ENCODE results near the gene DERL3.

DERL3 gene

GRCh38 chr22:23835484-23836144 is 3.2 kb downstream of the DERL3 start (continued):
- no peak for TF ChIP-seq RBAK (tag by site-specific recombination; IDR thresholded peaks at IDR 0.05)
- TF ChIP-seq ZNF280C (tag by site-specific recombination; IDR thresholded peaks at IDR 0.05): no peak
- TF ChIP-seq ZNF529 (tag by site-specific recombination; IDR thresholded peaks at IDR 0.05; ENCODE audit: insufficient replicate concordance): no peak
- TF ChIP-seq MYNN (tag by site-specific recombination; IDR thresholded peaks at IDR 0.05; ENCODE audit: borderline replicate concordance): no peak
- TF ChIP-seq ZNF558 (tag by site-specific recombination; IDR thresholded peaks at IDR 0.05): no peak
- TF ChIP-seq SP2 (tag by site-specific recombination; IDR thresholded peaks at IDR 0.05): no peak

DNA sequence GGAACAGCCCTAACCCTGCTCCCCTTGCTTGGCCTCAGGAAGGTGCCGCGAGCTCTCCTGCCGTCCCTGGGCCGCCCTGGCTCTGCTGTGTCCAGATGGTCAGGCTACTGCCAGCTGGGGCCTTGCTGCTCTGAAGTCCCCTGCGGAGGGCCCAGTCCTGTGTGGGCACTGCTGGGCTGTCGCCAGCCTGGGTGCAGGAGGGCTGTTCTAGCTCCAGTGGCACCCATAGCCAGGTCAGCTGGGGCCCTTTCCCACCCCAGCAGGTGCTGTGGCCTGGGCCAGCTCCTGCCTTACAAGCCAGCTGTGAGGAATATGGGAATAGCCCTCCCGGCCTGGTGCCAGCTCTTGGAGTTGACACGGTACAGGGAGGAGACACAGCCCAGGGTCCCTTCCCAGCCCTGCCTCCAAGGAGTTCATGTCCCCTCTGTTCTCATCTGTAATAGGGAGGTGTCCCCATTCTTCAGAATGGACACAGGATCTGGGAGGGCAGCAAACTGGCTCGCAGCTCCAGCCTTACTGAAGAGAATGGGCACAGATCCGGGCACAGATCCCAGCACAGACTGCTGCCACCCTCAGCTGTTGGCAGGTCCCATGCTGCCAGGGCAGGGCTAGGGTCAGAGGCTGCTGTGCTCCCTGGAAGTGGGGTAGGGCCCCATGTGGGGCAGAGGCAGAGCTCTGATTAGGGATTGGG is 3.9 kb downstream of the DERL3 start:
- TF ChIP-seq ZNF341 (tag by site-specific recombination; IDR thresholded peaks at IDR 0.05; ENCODE audit: low read depth): 0 out of 2 replicates have a peak, but pooled peaks have one; percentile 11
- TF ChIP-seq ZIC2 (tag by site-specific recombination; IDR thresholded peaks at IDR 0.05): peak; percentile 19; the same call in 1 of the 2 replicates
- TF ChIP-seq ZBTB6 (tag by site-specific recombination; IDR thresholded peaks at IDR 0.05): no peak
- Histone ChIP-seq H3K9me3 (ENCODE audit: control insufficient read depth, insufficient read depth, low read depth, low read length) (no peaks in the 10 kb centered on the region), H3K36me3 (ENCODE audit: control insufficient read depth in 2 of 2, insufficient read depth in 1 of 2, low read length in 2 of 2) (peaks cover under 1 to 68% of the 10 kb centered on the region in 2 experiments; a peak in 2 of 3 replicates), H3K27ac (ENCODE audit: extremely low read depth, low read depth, low read length) (0 out of 2 replicates have a peak overlapping the region, but pooled peaks have one; percentile 19), H3K4me3 (ENCODE audit: low read depth, low read length) (no peak overlapping the region), H3K4me1 (ENCODE audit: control insufficient read depth, insufficient read depth, low read length) (no peaks in the 10 kb centered on the region)
- CTCF ChIA-PET: interaction anchor here (1.2 to 1.7 kb wide), 3 partner anchors 14 to 66 kb away, joined by 3 to 11 read pairs (median 3); no protein-coding TSS in a partner anchor
- POLR2A ChIA-PET: interaction anchor here (0.7 kb wide), 1 partner anchor 37 kb away, joined by 3 read pairs; no protein-coding TSS in a partner anchor

GRCh38 chr22:23834406-23834792 is 4.4 kb downstream of the DERL3 start:
- H3K4me1 ChIP-seq (ENCODE audit: control insufficient read depth, insufficient read depth, low read length): no peaks in the 10 kb centered on the region
- H3K36me3 ChIP-seq (ENCODE audit: control insufficient read depth in 2 of 2, insufficient read depth in 1 of 2, low read length in 2 of 2): peaks cover 4 to 73% of the 10 kb centered on the region in 2 experiments
- TF ChIP-seq SCRT1 (tag by site-specific recombination; IDR thresholded peaks at IDR 0.05; ENCODE audit: borderline replicate concordance): peak; percentile 61; the same call in 1 of the 2 replicates
- TF ChIP-seq SCRT2 (tag by site-specific recombination; IDR thresholded peaks at IDR 0.05): peak; percentile 82
- no peak for TF ChIP-seq ZNF423 (tag by site-specific recombination; IDR thresholded peaks at IDR 0.05)
- no peaks in the 10 kb centered on the region for H3K9me3 ChIP-seq (ENCODE audit: control insufficient read depth, insufficient read depth, low read depth, low read length)
- ChIA-PET CTCF (interaction anchor here (1.2 to 1.7 kb wide), 3 partner anchors 15 to 66 kb away, joined by 3 to 11 read pairs (median 3); no protein-coding TSS in a partner anchor), POLR2A (no interaction called here)
- 0 out of 2 replicates have a peak overlapping the region, but pooled peaks have one; percentile 19 for H3K27ac ChIP-seq (ENCODE audit: extremely low read depth, low read depth, low read length)
- no peak overlapping the region for H3K4me3 ChIP-seq (ENCODE audit: low read depth, low read length)

DNA sequence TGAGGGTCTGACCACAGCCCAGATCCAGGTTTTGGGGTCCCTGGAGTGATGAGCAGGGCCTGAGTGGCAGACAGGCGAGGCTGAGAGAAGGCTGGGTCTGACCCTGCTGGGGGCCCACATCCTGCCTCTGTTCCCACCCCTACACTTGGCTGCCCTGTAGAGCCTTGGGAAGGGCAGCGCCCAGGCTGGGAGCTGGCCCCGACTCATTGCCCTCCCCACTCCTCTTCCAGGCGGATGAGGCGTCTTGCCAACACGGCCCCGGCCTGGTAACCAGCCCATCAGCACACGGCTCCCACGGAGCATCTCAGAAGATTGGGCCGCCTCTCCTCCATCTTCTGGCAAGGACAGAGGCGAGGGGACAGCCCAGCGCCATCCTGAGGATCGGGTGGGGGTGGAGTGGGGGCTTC is 4.9 kb downstream of the DERL3 start:
- ChIA-PET POLR2A (no interaction called here), CTCF (interaction anchor here (0.5 to 1.7 kb wide), 2 partner anchors 65 kb away, joined by 3 read pairs; no protein-coding TSS in a partner anchor)
- no peaks in the 10 kb centered on the region for H3K9me3 ChIP-seq (ENCODE audit: control insufficient read depth, insufficient read depth, low read depth, low read length)
- H3K4me3 ChIP-seq (ENCODE audit: low read depth, low read length): no peak overlapping the region
- no peak for TF ChIP-seq ZNF473 (tag by site-specific recombination; IDR thresholded peaks at IDR 0.05)
- TF ChIP-seq, protein P1, sequence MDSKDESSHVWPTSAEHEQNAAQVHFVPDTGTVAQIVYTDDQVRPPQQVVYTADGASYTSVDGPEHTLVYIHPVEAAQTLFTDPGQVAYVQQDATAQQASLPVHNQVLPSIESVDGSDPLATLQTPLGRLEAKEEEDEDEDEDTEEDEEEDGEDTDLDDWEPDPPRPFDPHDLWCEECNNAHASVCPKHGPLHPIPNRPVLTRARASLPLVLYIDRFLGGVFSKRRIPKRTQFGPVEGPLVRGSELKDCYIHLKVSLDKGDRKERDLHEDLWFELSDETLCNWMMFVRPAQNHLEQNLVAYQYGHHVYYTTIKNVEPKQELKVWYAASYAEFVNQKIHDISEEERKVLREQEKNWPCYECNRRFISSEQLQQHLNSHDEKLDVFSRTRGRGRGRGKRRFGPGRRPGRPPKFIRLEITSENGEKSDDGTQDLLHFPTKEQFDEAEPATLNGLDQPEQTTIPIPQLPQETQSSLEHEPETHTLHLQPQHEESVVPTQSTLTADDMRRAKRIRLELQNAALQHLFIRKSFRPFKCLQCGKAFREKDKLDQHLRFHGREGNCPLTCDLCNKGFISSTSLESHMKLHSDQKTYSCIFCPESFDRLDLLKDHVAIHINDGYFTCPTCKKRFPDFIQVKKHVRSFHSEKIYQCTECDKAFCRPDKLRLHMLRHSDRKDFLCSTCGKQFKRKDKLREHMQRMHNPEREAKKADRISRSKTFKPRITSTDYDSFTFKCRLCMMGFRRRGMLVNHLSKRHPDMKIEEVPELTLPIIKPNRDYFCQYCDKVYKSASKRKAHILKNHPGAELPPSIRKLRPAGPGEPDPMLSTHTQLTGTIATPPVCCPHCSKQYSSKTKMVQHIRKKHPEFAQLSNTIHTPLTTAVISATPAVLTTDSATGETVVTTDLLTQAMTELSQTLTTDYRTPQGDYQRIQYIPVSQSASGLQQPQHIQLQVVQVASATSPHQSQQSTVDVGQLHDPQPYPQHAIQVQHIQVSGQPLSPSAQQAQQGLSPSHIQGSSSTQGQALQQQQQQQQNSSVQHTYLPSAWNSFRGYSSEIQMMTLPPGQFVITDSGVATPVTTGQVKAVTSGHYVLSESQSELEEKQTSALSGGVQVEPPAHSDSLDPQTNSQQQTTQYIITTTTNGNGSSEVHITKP (tag by site-specific recombination; IDR thresholded peaks at IDR 0.05): peak; percentile 14; the same call in 1 of the 2 replicates
- H3K4me1 ChIP-seq (ENCODE audit: control insufficient read depth, insufficient read depth, low read length): no peaks in the 10 kb centered on the region
- peaks cover 4 to 78% of the 10 kb centered on the region in 2 experiments for H3K36me3 ChIP-seq (ENCODE audit: control insufficient read depth in 2 of 2, insufficient read depth in 1 of 2, low read length in 2 of 2)
- H3K27ac ChIP-seq (ENCODE audit: extremely low read depth, low read depth, low read length): no peak overlapping the region

Measured in HEK293 (cell line).